H1 (cell line): ENCODE data around the gene TSHZ2. TPM values are rescaled to one million over a fixed set of nuclear protein-coding genes. Genes with fewer than 3 reads are reported as not detected.

Experiments
- POU5F1 ChIP-seq: IDR thresholded peaks from 2 replicates; pipeline ENCODE4 v1.6.1; 2011; ENCODE audit warnings: low read depth, mild to moderate bottlenecking, low read length, moderate library complexity
- RNF2 ChIP-seq: fragments of 200-900, 300-1000 bp; sonication (generic); IDR thresholded peaks from 2 replicates; pipeline ENCODE4 v1.7.1; 2016; ENCODE audit warnings: borderline replicate concordance, low read depth, mild to moderate bottlenecking, antibody characterized with exemption, low read length; ENCODE audit not compliant: poor library complexity, severe bottlenecking; ENCODE audit errors: missing control alignments
- SAP30 ChIP-seq: fragments of 300-600 bp; sonication (generic); IDR thresholded peaks from 2 replicates; pipeline ENCODE4 v1.7.1; 2012; ENCODE audit warnings: low read length, moderate library complexity, mild to moderate bottlenecking, inconsistent platforms; ENCODE audit not compliant: insufficient read depth, insufficient replicate concordance
- polyA plus RNA-seq, 7 experiments: library from polyadenylated mRNA; depleted of rRNA in 3 of 7; stranded (reverse) in 5 of 7; unstranded in 2 of 7; fragments of >200 nt in 5 of 7; fragments of 200-250 nt in 2 of 7; gene quantifications; 1 replicate in 5 of 7; 2 replicates in 1 of 7; 4 replicates in 1 of 7; pipeline versions ENCODE4 v1.2.1 to v1.2.3, GENCODE V29; 2011 to 2013; ENCODE audit warnings: missing spikeins in 2 of 7, mixed read lengths in 2 of 7
- total RNA-seq: library from RNA; stranded (reverse); fragmentation: NEBNext Ultra II Directional; extraction: Animal tissue kit (Norgen Biotek cat#: 25700); gene quantifications from 2 replicates; pipeline ENCODE4 v1.2.1, GENCODE V29; 2021

TSHZ2 gene
- total and polyA plus RNA-seq, 2 of the 8 experiments (the other 6 are each of a cell fraction or from before 2014, with no cell fraction given): 0.14 to 0.30 TPM

- TF ChIP-seq RNF2 (no peak), SAP30 (no peak), POU5F1 (no peak)
Measured at GRCh38 chr20:52943185-52943841, 28.8 kb upstream of the TSHZ2 start (continued).
